ENCODE results near the gene ZSCAN25. TPM values are rescaled to one million over a fixed set of nuclear protein-coding genes. Genes with fewer than 3 reads are reported as not detected.
"Not testable (repeated sequence)": the region's sequence is repeated elsewhere in the genome, so short reads cannot be mapped to it uniquely, and the experiment has no call there.

The ZSCAN25 gene
- 16.5 TPM for total RNA-seq
- long read RNA-seq, full-length matches to known transcripts = 5 of 15 reads
- long read RNA-seq, partial matches to known transcripts = 1 of 15 reads
- long read RNA-seq, other reads (novel, unspliced or antisense) = 9 of 15 reads

DNA sequence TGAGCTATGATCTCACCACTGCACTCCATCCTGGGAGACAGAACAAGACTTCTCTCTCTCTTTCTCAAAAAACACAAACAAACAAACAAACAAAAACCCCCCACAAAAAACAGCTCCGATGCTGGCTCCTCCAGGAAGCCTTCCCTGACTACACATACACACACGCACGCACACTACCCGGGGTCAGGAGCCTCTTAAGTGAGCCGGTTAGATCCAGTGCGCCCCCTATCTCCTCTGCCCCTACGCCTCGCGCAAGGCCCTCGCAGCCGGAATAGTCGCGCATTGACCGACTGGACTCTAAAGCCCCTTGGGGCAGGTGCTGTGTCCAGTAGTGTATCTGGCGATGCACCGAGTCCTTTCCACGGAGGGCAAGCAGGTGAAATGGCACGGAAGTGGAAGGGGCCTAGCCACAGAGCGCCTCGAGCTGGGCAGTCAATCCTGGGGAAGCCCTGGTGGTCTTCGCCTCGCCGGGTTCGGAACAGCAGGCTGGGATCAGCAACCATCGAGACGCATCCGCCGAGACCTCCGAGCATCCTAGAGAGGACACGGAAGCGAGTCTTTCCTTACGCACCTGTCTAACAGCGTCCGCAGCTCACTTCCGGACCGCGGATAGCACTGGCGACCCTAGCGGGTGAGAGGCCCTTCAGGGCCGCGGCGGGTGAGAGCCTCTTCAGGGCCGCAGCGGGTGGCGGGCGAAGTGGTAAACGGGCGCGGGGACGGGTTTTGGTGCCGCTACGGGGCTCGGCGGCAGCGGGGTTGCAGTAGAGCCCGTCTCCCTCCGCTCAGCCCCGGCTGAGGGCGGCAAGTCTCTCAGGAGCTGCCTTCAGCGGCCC lies at the start of gene ZSCAN25:
Gene ZSCAN25 (plus strand): TSS at position 588 of the 833 bp plus-strand sequence. CDS start 2,661 bp downstream, outside the sequence.
- Histone ChIP-seq H3K27ac (peak within 1 kb of the TSS; percentile 88), H3K27me3 (ENCODE audit: low read depth) (no peaks in the 10 kb centered on the region), H3K4me3 (peak within 1 kb of the TSS; percentile 98), H3K36me3 (peaks cover 33% of the 10 kb centered on the region), H3K4me1 (peaks cover 14% of the 10 kb centered on the region), H3K9me3 (no peaks in the 10 kb centered on the region)
- DNase-seq (peak; percentile 94), ATAC-seq (peak; percentile 99)
- TF ChIP-seq CTCF (IDR thresholded peaks at IDR 0.05) = peak; percentile 40
- intact Hi-C loops (cut with DNase I) = no loop called here

DNA sequence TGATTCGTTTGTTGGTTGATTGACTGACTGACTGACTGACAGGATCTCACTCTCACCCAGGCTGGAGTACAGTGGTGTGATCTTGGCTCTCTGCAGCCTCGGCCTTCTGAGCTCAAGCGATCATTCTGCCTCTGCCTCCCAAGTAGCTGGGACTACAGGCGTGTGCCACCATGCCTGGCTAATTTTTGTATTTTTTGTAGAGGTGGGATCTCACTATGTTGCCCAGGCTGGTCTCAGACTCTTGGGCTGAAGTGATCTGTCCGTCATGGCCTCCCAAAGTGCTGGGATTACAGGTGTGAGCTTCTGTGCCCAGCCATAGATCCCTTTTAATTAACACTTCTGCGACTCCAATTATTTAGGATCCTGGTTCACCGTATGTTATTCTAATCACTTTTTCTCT lies 48.0 kb upstream of the ZSCAN25 start:
- ATAC-seq; H3K27ac ChIP-seq; H3K4me3 ChIP-seq; DNase-seq; H3K27me3 ChIP-seq (ENCODE audit: low read depth); intact Hi-C loops (cut with DNase I); H3K4me1 ChIP-seq; H3K9me3 ChIP-seq: not testable (repeated sequence)
- H3K36me3 ChIP-seq = peaks cover 97% of the 10 kb centered on the region

- H3K27ac ChIP-seq = peak overlapping the region; percentile 51
- no peak for TF ChIP-seq CTCF (IDR thresholded peaks at IDR 0.05)
- peaks cover 67% of the 10 kb centered on the region for H3K36me3 ChIP-seq
- no peaks in the 10 kb centered on the region for H3K27me3 ChIP-seq (ENCODE audit: low read depth)
- no peak overlapping the region for H3K4me3 ChIP-seq
- H3K9me3 ChIP-seq = no peaks in the 10 kb centered on the region
- H3K4me1 ChIP-seq = peaks cover 8% of the 10 kb centered on the region
- intact Hi-C loops (cut with DNase I) = no loop called here
- no peak for ATAC-seq
- DNase-seq = no peak
These were observed 45.0 kb upstream of the ZSCAN25 start for GRCh38 chr7:99571768-99572167.

DNA sequence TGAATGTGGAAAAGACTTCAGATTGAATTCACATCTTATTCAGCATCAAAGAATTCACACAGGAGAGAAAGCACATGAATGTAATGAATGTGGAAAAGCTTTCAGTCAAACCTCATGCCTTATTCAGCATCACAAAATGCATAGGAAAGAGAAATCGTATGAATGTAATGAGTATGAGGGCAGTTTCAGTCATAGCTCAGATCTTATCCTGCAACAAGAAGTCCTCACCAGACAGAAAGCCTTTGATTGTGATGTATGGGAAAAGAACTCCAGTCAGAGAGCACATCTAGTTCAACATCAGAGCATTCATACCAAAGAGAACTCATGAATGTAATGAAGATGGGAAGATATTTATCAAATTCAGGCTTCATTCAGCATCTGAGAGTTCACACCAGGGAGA lies 43.5 kb upstream of the ZSCAN25 start:
- Histone ChIP-seq H3K36me3 (peaks cover 55% of the 10 kb centered on the region), H3K4me1 (peaks cover 8% of the 10 kb centered on the region), H3K27me3 (ENCODE audit: low read depth) (no peaks in the 10 kb centered on the region), H3K27ac (no peak overlapping the region), H3K9me3 (no peaks in the 10 kb centered on the region), H3K4me3 (no peak overlapping the region)
- no peak for ATAC-seq
- intact Hi-C loops (cut with DNase I) = no loop called here
- no peak for DNase-seq
- no peak for TF ChIP-seq CTCF (IDR thresholded peaks at IDR 0.05)

GRCh38 chr7:99576251-99576650 lies 40.5 kb upstream of the ZSCAN25 start:
- peak overlapping the region; percentile 19 for H3K27ac ChIP-seq
- no peak for DNase-seq

More at GRCh38 chr7:99576251-99576650, 40.5 kb upstream of the ZSCAN25 start:
- H3K4me1 ChIP-seq = peaks cover 13% of the 10 kb centered on the region
- H3K9me3 ChIP-seq = no peaks in the 10 kb centered on the region
- H3K4me3 ChIP-seq = no peak overlapping the region
- intact Hi-C loops (cut with DNase I) = no loop called here
- H3K36me3 ChIP-seq = peaks cover 26% of the 10 kb centered on the region
- TF ChIP-seq CTCF (IDR thresholded peaks at IDR 0.05) = no peak
- ATAC-seq = peak; percentile 4 to 5
- no peaks in the 10 kb centered on the region for H3K27me3 ChIP-seq (ENCODE audit: low read depth)

All from lower lobe of right lung (tissue), 2 donors.